Measurements from ENCODE around the gene GC.
"Not testable (repeated sequence)": the region's sequence is repeated elsewhere in the genome, so short reads cannot be mapped to it uniquely, and the experiment has no call there.

GC gene

DNA sequence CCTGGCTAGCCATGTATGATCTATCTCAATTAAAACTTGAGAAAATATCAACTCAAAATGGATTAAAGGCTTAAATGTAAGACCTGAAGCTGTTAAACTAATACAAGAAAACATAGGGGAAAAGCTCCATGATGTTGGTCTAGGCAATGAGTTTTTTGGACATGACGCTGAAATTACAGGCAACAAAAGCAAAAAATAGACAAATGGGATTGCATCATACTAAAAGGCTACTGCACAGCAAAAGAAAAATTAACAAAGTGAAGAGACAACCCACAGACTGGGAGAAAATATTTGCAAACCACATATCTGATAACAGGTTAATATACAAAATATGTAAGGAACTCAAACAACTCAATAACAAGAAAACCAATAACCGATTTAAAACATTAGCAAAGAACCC, 8.4 kb downstream of the GC start:
- Mint-ChIP-seq H3K4me3 (no peak overlapping the region), H3K27me3 (no peaks in the 10 kb centered on the region), H3K27ac (no peak overlapping the region), H3K9me3 (ENCODE audit: low read depth) (no peaks in the 10 kb centered on the region), H3K4me1 (ENCODE audit: low read depth) (no peaks in the 10 kb centered on the region), H3K36me3 (no peaks in the 10 kb centered on the region)

GRCh38 chr4:71774136-71774535, 9.7 kb downstream of the GC start:
- Mint-ChIP-seq H3K9me3 (ENCODE audit: low read depth) (no peaks in the 10 kb centered on the region), H3K27ac (no peak overlapping the region), H3K4me1 (ENCODE audit: low read depth) (no peaks in the 10 kb centered on the region), H3K36me3 (no peaks in the 10 kb centered on the region), H3K27me3 (no peaks in the 10 kb centered on the region), H3K4me3 (no peak overlapping the region)

DNA sequence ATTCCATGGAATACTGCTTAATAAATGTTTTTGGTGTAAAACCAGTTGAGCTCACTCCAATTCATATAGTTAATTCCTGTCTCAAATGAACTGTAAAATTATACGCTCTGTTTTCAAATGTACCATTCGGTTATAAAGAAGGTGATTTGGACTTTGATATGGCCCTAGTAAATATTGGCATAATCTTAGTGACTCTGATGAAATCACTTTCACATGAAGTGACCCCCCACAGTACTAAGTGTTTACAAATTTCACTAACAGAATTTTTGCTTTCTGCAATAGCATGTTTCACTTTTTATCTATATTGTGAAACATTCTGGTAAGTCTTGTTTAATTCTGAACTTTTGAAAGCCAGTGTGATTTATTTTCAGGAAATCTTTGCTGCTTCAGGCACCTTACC, 10.9 kb downstream of the GC start:
- no peak overlapping the region for H3K4me3 Mint-ChIP-seq
- H3K27ac Mint-ChIP-seq, result no peak overlapping the region
- no peaks in the 10 kb centered on the region for H3K9me3 Mint-ChIP-seq (ENCODE audit: low read depth)
- H3K4me1 Mint-ChIP-seq (ENCODE audit: low read depth), result no peaks in the 10 kb centered on the region
- no peaks in the 10 kb centered on the region for H3K27me3 Mint-ChIP-seq
- H3K36me3 Mint-ChIP-seq, result no peaks in the 10 kb centered on the region

- H3K27me3 Mint-ChIP-seq, result peaks cover 1% of the 10 kb centered on the region
- H3K4me1 Mint-ChIP-seq (ENCODE audit: low read depth), result no peaks in the 10 kb centered on the region
- no peak overlapping the region for H3K4me3 Mint-ChIP-seq
- no peak overlapping the region for H3K27ac Mint-ChIP-seq
- H3K36me3 Mint-ChIP-seq, result no peaks in the 10 kb centered on the region
- H3K9me3 Mint-ChIP-seq (ENCODE audit: low read depth), result no peaks in the 10 kb centered on the region
Observed at GRCh38 chr4:71772592-71772991, 11.3 kb downstream of the GC start.

DNA sequence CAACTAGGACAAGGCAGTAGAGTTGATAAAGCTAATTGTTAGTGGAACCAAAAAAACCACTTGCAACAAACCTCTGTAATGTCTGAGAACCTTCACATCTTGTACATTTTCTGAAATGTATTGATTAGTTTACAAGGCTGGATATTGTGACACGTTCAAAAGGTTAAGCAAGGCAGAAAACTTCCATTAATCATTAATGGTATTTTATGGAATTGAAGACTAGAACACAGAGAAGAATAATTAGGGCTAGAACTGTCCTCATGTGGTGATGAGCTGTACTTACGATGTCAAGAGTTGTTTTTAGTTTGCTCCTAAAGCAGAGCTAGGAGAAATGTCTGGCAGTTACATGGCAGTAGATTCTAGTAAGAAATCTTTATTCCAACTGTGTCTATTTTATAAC, 12.3 kb downstream of the GC start:
- Mint-ChIP-seq H3K27me3 (peaks cover 1% of the 10 kb centered on the region), H3K27ac (no peak overlapping the region), H3K9me3 (ENCODE audit: low read depth) (no peaks in the 10 kb centered on the region), H3K4me3 (no peak overlapping the region), H3K4me1 (ENCODE audit: low read depth) (no peaks in the 10 kb centered on the region), H3K36me3 (no peaks in the 10 kb centered on the region)

DNA sequence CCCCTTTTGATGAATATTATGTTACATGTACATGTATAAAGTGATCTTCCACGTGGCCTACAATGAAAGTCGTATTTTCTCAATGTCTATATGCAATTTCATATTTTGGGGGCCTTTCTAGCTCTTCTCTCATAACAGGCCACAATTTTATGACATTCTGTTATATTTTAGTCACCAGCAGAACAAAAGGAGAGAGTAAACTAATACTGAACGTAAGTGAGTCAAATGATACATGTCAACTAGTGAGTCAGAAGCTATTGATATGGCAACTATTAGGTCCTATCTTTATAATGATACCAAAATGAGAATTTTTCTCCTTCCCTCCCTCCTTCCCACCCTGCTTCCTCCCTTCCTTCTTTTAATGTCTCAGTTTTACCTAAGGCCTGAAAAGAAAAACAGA, 14.4 kb downstream of the GC start:
- no peaks in the 10 kb centered on the region for H3K4me1 Mint-ChIP-seq (ENCODE audit: low read depth)
- peaks cover 3% of the 10 kb centered on the region for H3K27me3 Mint-ChIP-seq
- H3K27ac Mint-ChIP-seq, result no peak overlapping the region
- H3K36me3 Mint-ChIP-seq, result no peaks in the 10 kb centered on the region
- no peak overlapping the region for H3K4me3 Mint-ChIP-seq
- no peaks in the 10 kb centered on the region for H3K9me3 Mint-ChIP-seq (ENCODE audit: low read depth)

GRCh38 chr4:71768123-71768522, 15.8 kb downstream of the GC start:
- Mint-ChIP-seq H3K9me3 (ENCODE audit: low read depth) (no peaks in the 10 kb centered on the region), H3K4me1 (ENCODE audit: low read depth) (no peaks in the 10 kb centered on the region), H3K36me3 (no peaks in the 10 kb centered on the region), H3K27me3 (peaks cover 3% of the 10 kb centered on the region), H3K4me3 (no peak overlapping the region), H3K27ac (no peak overlapping the region)

DNA sequence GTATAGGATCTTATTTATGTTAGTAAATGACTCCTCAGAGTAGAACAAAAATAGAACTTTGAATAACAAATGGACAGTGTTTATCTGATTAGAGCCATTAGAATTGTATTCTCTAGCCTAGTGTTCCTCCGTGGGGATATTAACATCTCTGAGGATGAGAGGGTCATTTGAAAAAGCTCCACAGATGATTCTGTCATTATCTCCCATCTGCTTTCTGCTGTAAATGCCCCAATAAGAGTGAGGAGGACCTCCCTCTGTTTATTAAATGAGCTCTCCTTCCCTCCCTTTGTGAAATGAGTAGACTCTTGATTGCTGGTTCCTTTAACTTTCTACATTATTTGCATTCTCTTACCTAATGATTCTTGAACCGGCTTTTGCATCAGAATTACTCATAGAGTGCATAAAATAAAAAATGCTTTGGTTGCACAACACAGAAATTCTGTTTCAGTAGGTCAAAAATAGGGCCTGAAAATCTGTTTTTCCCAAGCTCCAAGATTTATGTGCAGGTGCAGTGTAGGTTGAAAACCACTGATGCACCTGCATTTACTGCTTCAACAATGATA, 18.0 kb downstream of the GC start:
- peaks cover 6% of the 10 kb centered on the region for H3K9me3 Mint-ChIP-seq (ENCODE audit: low read depth)
- no peak overlapping the region for H3K27ac Mint-ChIP-seq
- H3K4me1 Mint-ChIP-seq (ENCODE audit: low read depth), result no peaks in the 10 kb centered on the region
- H3K36me3 Mint-ChIP-seq, result no peaks in the 10 kb centered on the region
- no peak overlapping the region for H3K4me3 Mint-ChIP-seq
- peaks cover 4% of the 10 kb centered on the region for H3K27me3 Mint-ChIP-seq

GRCh38 chr4:71765350-71765749, 18.5 kb downstream of the GC start:
- no peak overlapping the region for H3K4me3 Mint-ChIP-seq
- no peaks in the 10 kb centered on the region for H3K36me3 Mint-ChIP-seq
- H3K27me3 Mint-ChIP-seq, result peaks cover 4% of the 10 kb centered on the region
- no peaks in the 10 kb centered on the region for H3K4me1 Mint-ChIP-seq (ENCODE audit: low read depth)
- peaks cover 6% of the 10 kb centered on the region for H3K9me3 Mint-ChIP-seq (ENCODE audit: low read depth)
- H3K27ac Mint-ChIP-seq, result no peak overlapping the region

DNA sequence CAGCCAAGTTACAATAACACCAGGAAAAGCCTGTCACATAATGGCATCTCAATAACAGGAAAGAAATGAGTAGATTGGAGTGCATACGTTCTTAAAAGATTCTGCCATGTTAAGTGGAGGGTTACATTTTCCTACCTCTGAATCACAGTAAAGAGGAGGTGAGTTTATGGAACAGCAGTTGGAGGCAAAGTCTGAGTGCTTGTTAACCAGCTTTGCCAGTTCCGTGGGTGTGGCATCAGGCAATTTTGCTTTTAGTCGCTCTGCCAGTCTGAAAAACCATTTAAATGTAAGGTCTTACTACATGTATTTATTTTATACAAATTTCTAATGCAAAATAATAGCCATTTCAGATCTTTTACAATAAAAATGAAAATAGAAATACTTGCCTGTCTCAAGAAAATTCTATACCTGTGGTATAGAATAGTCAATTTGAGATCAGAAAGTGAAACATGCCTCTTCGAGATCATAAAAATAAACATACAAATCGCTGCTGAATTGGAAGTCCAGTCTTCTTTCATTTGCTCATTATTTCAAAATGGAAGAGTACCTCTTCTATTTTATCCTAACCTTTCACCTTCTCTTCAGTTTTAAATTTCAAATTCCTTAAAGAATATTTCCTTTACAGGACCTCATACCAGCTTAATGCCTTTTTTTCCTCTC, 31.4 kb downstream of the GC start:
- no peaks in the 10 kb centered on the region for H3K9me3 Mint-ChIP-seq (ENCODE audit: low read depth)
- no peak overlapping the region for H3K4me3 Mint-ChIP-seq
- H3K27me3 Mint-ChIP-seq, result peaks cover 4% of the 10 kb centered on the region
- no peak overlapping the region for H3K27ac Mint-ChIP-seq
- no peaks in the 10 kb centered on the region for H3K36me3 Mint-ChIP-seq
- no peaks in the 10 kb centered on the region for H3K4me1 Mint-ChIP-seq (ENCODE audit: low read depth)

- no peaks in the 10 kb centered on the region for H3K4me1 Mint-ChIP-seq (ENCODE audit: low read depth)
- no peak overlapping the region for H3K4me3 Mint-ChIP-seq
- no peaks in the 10 kb centered on the region for H3K36me3 Mint-ChIP-seq
- H3K27ac Mint-ChIP-seq, result no peak overlapping the region
- no peaks in the 10 kb centered on the region for H3K9me3 Mint-ChIP-seq (ENCODE audit: low read depth)
- peaks cover 7% of the 10 kb centered on the region for H3K27me3 Mint-ChIP-seq
Observed at GRCh38 chr4:71749008-71749594, 34.8 kb downstream of the GC start.

DNA sequence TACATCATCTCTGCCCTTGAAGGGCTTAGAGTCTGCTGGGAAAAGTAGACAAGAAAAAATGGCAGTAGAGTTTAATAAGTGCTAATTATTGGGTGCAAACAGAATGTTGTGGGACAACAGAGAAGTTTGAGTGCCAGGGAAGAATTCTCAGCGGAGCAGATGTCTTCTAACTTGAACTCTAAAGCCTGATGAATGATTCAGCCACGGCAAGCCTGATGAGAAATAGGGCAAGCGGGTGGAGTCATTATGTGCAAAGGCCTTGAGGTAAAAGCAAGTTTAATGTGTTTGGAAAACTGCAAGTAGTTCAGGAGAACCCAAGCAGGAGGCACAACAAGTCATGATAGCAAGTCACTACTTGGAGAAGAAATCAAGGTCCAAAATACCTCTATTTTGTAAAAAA, 37.5 kb downstream of the GC start:
- Mint-ChIP-seq H3K9me3 (ENCODE audit: low read depth) (no peaks in the 10 kb centered on the region), H3K4me3 (no peak overlapping the region), H3K27ac (no peak overlapping the region)

GRCh38 chr4:71738782-71739181, 45.1 kb downstream of the GC start:
- not testable (repeated sequence) for H3K9me3 Mint-ChIP-seq (ENCODE audit: low read depth); H3K27ac Mint-ChIP-seq; H3K36me3 Mint-ChIP-seq

More for the DNA sequence above, 37.5 kb downstream of the GC start:
- H3K27me3 Mint-ChIP-seq, result peaks cover 12% of the 10 kb centered on the region
- H3K36me3 Mint-ChIP-seq, result no peaks in the 10 kb centered on the region
- H3K4me1 Mint-ChIP-seq (ENCODE audit: low read depth), result no peaks in the 10 kb centered on the region

GRCh38 chr4:71732706-71733105, 51.2 kb downstream of the GC start:
- Mint-ChIP-seq H3K36me3 (no peaks in the 10 kb centered on the region), H3K4me1 (ENCODE audit: low read depth) (no peaks in the 10 kb centered on the region), H3K4me3 (no peak overlapping the region), H3K27me3 (peaks cover 2% of the 10 kb centered on the region), H3K27ac (no peak overlapping the region), H3K9me3 (ENCODE audit: low read depth) (peaks cover 8% of the 10 kb centered on the region)

More at GRCh38 chr4:71738782-71739181, 45.1 kb downstream of the GC start:
- not testable (repeated sequence) for H3K4me3 Mint-ChIP-seq; H3K4me1 Mint-ChIP-seq (ENCODE audit: low read depth)
- H3K27me3 Mint-ChIP-seq, result peaks cover 10% of the 10 kb centered on the region

GRCh38 chr4:71732066-71732465, 51.8 kb downstream of the GC start:
- peaks cover 8% of the 10 kb centered on the region for H3K9me3 Mint-ChIP-seq (ENCODE audit: low read depth)
- H3K4me3 Mint-ChIP-seq, result no peak overlapping the region
- no peaks in the 10 kb centered on the region for H3K4me1 Mint-ChIP-seq (ENCODE audit: low read depth)
- H3K27ac Mint-ChIP-seq, result no peak overlapping the region
- H3K27me3 Mint-ChIP-seq, result peaks cover 2% of the 10 kb centered on the region
- H3K36me3 Mint-ChIP-seq, result no peaks in the 10 kb centered on the region

GRCh38 chr4:71729856-71730255, 54.0 kb downstream of the GC start:
- no peaks in the 10 kb centered on the region for H3K36me3 Mint-ChIP-seq

More at GRCh38 chr4:71729856-71730255, 54.0 kb downstream of the GC start:
- Mint-ChIP-seq H3K27ac (no peak overlapping the region), H3K4me1 (ENCODE audit: low read depth) (no peaks in the 10 kb centered on the region), H3K9me3 (ENCODE audit: low read depth) (no peaks in the 10 kb centered on the region), H3K4me3 (no peak overlapping the region), H3K27me3 (peaks cover 7% of the 10 kb centered on the region)

Measured in activated naive CD8-positive, alpha-beta T cell (primary cell).